PC-3 (cell line): ENCODE results near the gene SLC7A6. TPM values are rescaled to one million over a fixed set of nuclear protein-coding genes. Genes with fewer than 3 reads are reported as not detected.

Experiments used
- ATAC-seq: fragments of 200-7000 bp; cut with Tn5 transposase; 2 replicates; pipeline ENCODE4 v1.9.1; 2020; ENCODE audit warnings: mild to moderate bottlenecking, moderate library complexity
- BruUV-seq: library from RNA; stranded (reverse); fragments of 400-500 nt; replicated peaks from 2 replicates; lab custom pipeline; 2021; lab: Mats Ljungman, UMichigan
- CTCF ChIA-PET: fragments of 300-600 bp; sonication (Branson Sonifier 250); formaldehyde crosslinking; loops from one replicate; lab custom pipeline; 2022; ENCODE audit warnings: antibody characterized with exemption; lab: Charles Lee
- POLR2A ChIA-PET: fragments of 300-600 bp; sonication (Branson Sonifier 250); formaldehyde crosslinking; loops from one replicate; lab custom pipeline; 2022; ENCODE audit warnings: antibody characterized with exemption; ENCODE audit not compliant: unreplicated experiment; lab: Charles Lee
- DNase-seq: peaks from one replicate; pipeline ENCODE4 v3.0.0-alpha.2; 2015
- H2AFZ ChIP-seq: fragments of 300-600 bp; sonication (generic); 2 replicates; pipeline ENCODE4 v1.6.0; 2016; ENCODE audit warnings: antibody characterized with exemption, low read length
- H3F3A ChIP-seq: fragments of 300-600 bp; sonication (generic); one replicate; pipeline ENCODE4 v1.6.0; 2017; ENCODE audit warnings: antibody characterized with exemption, low read length, control low read depth, mild to moderate bottlenecking; ENCODE audit not compliant: unreplicated experiment
- H3K27ac ChIP-seq: fragments of 300-600 bp; sonication (generic); 2 replicates; pipeline ENCODE4 v1.5.1; 2016; ENCODE audit warnings: mild to moderate bottlenecking, low read length
- H3K27me3 ChIP-seq: fragments of 300-600 bp; sonication (generic); 2 replicates; pipeline ENCODE4 v1.6.1; 2016; ENCODE audit warnings: low read length, mixed read lengths
- H3K36me3 ChIP-seq: fragments of 300-600 bp; sonication (generic); 2 replicates; pipeline ENCODE4 v1.6.1; 2016; ENCODE audit warnings: low read depth, mixed run types, low read length, mixed read lengths
- H3K4me1 ChIP-seq: fragments of 300-600 bp; sonication (generic); 2 replicates; pipeline ENCODE4 v1.5.1; 2016; ENCODE audit warnings: low read length; ENCODE audit not compliant: insufficient read depth
- H3K4me2 ChIP-seq: fragments of 300-600 bp; sonication (generic); 2 replicates; pipeline ENCODE4 v1.6.0; 2016; ENCODE audit warnings: low read length
- H3K4me3 ChIP-seq: fragments of 300-600 bp; sonication (generic); 2 replicates; pipeline ENCODE4 v1.5.1; 2016; ENCODE audit warnings: mild to moderate bottlenecking, low read length, mixed read lengths
- H3K79me2 ChIP-seq: fragments of 300-600 bp; sonication (generic); 2 replicates; pipeline ENCODE4 v1.6.1; 2017; ENCODE audit warnings: low read length, mixed read lengths
- H3K9ac ChIP-seq: fragments of 300-600 bp; sonication (generic); 2 replicates; pipeline ENCODE4 v1.6.0; 2016; ENCODE audit warnings: mild to moderate bottlenecking, low read length
- H3K9me2 ChIP-seq: fragments of 300-600 bp; sonication (generic); replicated peaks from 2 replicates; pipeline ENCODE4 v1.6.1; 2016; ENCODE audit warnings: mixed run types, low read length, mixed read lengths
- H3K9me3 ChIP-seq: fragments of 300-600 bp; sonication (generic); 2 replicates; pipeline ENCODE4 v1.6.1; 2016; ENCODE audit warnings: low read length, mixed read lengths
- H4K20me1 ChIP-seq: fragments of 300-600 bp; sonication (generic); 2 replicates; pipeline ENCODE4 v1.6.1; 2016; ENCODE audit warnings: low read length, mixed read lengths
- EZH2 ChIP-seq: fragments of 300-600 bp; sonication (generic); IDR thresholded peaks from one replicate; pipeline ENCODE4 v1.6.1; 2017; ENCODE audit warnings: antibody characterized with exemption, mild to moderate bottlenecking, low read length; ENCODE audit not compliant: unreplicated experiment
- EZH2phosphoT487 ChIP-seq: fragments of 300-600 bp; sonication (generic); IDR thresholded peaks from 2 replicates; pipeline ENCODE4 v1.6.1; 2018; ENCODE audit warnings: mild to moderate bottlenecking, antibody characterized with exemption, low read length, borderline replicate concordance
- intact Hi-C: fragments of 100-400 bp; cut with micrococcal nuclease; formaldehyde crosslinking; loops from 2 replicates; pipeline ENCODE4 v1.9.0; 2023
- microRNA-seq: library from miRNA; unstranded; fragments of <30 nt; microRNA quantifications from one replicate; pipeline ENCODE4 v1.1.0, GENCODE V29; 2020; ENCODE audit not compliant: unreplicated experiment
- total RNA-seq: library from RNA; depleted of rRNA; stranded (reverse); fragments of >200 nt; gene quantifications from 2 replicates; pipeline ENCODE4 v1.2.3, GENCODE V29; 2014; rRNA removed
- TF ChIP-seq, protein P1 (sequence below): fragments of 300-600 bp; sonication (generic); conservative IDR thresholded peaks from 2 replicates; pipeline ENCODE4 v1.5.1; 2017; ENCODE audit warnings: antibody characterized with exemption, low read depth, mild to moderate bottlenecking, low read length

SLC7A6 gene
- total RNA-seq, 1 experiment from 2014 or later: 24.7 TPM

DNA sequence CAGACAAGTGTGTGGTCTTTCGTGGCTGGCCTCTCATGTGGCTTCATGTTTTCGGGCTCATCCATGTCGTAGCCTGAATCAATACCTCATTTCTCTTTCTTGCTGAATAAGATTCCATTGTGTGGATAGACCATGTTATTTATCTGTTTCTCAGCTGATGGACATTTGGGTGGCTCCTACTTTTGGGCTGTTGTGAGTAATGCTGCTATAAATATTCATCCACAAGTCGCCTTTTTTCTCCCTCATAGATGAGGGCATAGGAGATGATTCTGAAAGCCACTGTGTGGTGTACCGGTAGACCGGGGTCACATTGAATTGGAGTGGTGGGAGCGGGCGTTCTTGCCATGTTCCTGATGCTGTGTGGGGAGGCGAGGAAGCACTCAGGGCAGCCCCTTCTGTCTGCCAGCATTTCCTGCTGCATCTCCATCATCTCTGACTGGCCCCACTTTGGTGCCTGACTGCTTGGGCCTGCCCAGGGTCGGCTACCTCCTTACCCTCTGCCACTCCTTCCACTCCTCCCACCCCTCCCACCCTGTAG lies 86.6 kb downstream of the SLC7A6 start:
- BruUV-seq: no TSS peak
- Histone ChIP-seq H3K79me2 (no peaks in the 10 kb centered on the region), H3K4me2 (no peak overlapping the region), H2AFZ (no peak overlapping the region), H3K27ac (no peak overlapping the region), H3K4me1 (no peaks in the 10 kb centered on the region), H3F3A (no peaks in the 10 kb centered on the region), H3K9me3 (no peaks in the 10 kb centered on the region), H3K9ac (no peak overlapping the region), H3K36me3 (no peaks in the 10 kb centered on the region), H3K27me3 (no peaks in the 10 kb centered on the region), H4K20me1 (no peaks in the 10 kb centered on the region), H3K4me3 (no peak overlapping the region), H3K9me2 (no peaks in the 10 kb centered on the region)
- CTCF ChIA-PET: no interaction called here
- DNase-seq: no peak
- ATAC-seq: no peak
- TF ChIP-seq, protein P1, sequence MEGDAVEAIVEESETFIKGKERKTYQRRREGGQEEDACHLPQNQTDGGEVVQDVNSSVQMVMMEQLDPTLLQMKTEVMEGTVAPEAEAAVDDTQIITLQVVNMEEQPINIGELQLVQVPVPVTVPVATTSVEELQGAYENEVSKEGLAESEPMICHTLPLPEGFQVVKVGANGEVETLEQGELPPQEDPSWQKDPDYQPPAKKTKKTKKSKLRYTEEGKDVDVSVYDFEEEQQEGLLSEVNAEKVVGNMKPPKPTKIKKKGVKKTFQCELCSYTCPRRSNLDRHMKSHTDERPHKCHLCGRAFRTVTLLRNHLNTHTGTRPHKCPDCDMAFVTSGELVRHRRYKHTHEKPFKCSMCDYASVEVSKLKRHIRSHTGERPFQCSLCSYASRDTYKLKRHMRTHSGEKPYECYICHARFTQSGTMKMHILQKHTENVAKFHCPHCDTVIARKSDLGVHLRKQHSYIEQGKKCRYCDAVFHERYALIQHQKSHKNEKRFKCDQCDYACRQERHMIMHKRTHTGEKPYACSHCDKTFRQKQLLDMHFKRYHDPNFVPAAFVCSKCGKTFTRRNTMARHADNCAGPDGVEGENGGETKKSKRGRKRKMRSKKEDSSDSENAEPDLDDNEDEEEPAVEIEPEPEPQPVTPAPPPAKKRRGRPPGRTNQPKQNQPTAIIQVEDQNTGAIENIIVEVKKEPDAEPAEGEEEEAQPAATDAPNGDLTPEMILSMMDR: no peak
- TF ChIP-seq EZH2phosphoT487: no peak
- TF ChIP-seq EZH2: no peak
- intact Hi-C loops: no loop called here
- POLR2A ChIA-PET: no interaction called here

Small RNA genes within 50 kb of the gene (microRNA-seq; reads per million reads assigned to microRNA genes)
- 2.0 reads per million for gene MIR6773

Other genes with a start within 250 kb of the SLC7A6 start
- gene DPEP2NB, start 248.6 kb upstream of the SLC7A6 start, total RNA-seq: not detected in 2 replicates
- gene DDX28, start 241.3 kb upstream of the SLC7A6 start, total RNA-seq: 13.4 and 16.6 TPM in 2 replicates
- 19.9 and 21.4 TPM in 2 replicates for gene DUS2, start 241.2 kb upstream of the SLC7A6 start, total RNA-seq
- 12.1 and 14.5 TPM in 2 replicates for gene NFATC3, start 179.2 kb upstream of the SLC7A6 start, total RNA-seq
- 46.9 and 48.1 TPM in 2 replicates for gene ESRP2, start 28.4 kb upstream of the SLC7A6 start, total RNA-seq
- gene PLA2G15, start 19.2 kb upstream of the SLC7A6 start, total RNA-seq: 16.4 and 16.8 TPM in 2 replicates
- 12.6 TPM in 2 replicates for gene SLC7A6OS, start 46.4 kb downstream of the SLC7A6 start, total RNA-seq
- gene PRMT7, start 46.5 kb downstream of the SLC7A6 start, total RNA-seq: 46.4 and 48.1 TPM in 2 replicates
- 0.06 TPM in 1 of 2 replicates, not detected in the other for gene SMPD3, start 184.0 kb downstream of the SLC7A6 start, total RNA-seq